Measurements from ENCODE around the gene FLT4. TPM values are rescaled to one million over a fixed set of nuclear protein-coding genes. Genes with fewer than 3 reads are reported as not detected.

Gene FLT4
- total and polyA plus RNA-seq, 5 experiments from 2014 or later: 0.93 to 44.5 (median 2.8) TPM

DNA sequence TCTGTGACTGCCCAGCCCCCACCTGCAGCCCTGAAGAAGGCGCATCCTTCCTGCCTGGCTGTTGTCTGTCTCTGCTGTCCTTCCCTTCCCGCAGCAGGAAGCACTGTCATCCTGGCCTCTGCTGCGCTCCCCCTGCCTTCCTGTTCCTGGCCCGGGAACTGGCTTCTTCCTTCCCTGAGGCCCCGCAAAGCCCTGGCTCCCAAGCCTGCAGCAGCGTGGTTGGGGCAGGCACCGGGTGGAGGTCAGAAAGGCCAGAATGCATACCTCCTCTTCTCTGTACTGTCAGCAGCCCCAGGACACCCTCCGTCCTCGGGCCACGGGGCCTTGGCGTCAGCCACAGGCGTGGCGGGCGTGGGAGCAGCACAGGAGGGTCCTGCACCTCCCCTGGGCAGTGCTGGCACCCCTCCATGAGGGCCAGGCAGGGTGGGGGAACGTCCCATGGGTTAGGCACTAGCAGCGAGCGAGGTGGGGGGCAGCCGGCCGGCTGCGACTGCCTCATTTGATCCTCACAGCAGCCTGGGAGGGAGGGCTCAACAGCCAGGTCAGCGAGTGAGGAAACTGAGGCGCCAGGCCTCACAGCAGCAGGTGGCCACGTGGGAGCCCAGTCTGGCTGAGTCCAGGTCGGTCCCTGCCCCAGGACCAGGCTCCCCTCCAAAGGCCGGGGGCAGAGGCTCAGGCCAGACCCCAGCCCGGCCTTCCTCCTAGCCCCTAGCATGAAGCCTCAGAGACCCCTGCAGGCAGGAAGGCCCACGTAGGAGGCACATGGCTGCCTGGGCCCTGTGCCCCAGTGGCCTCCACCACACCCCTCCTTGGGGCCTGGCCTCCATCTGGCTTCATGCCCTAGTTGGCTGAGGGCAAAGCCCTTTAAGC is 9.4 kb downstream of the FLT4 start:
- Mint-ChIP-seq H3K9me3 (no peaks in the 10 kb centered on the region), H3K4me3 (no peak overlapping the region), H3K4me1 (peaks cover 0 to 13% (median 10%) of the 10 kb centered on the region in 4 donors), H3K27ac (peak overlapping the region in 1 of 10 donors; percentile 21), H3K27me3 (peaks cover 0 to 1% (median 0%) of the 10 kb centered on the region in 5 donors), H3K36me3 (peaks cover 0 to 2% (median 0%) of the 10 kb centered on the region in 3 donors)
- peak in 2 of 10 donors; percentile 10 to 31 for DNase-seq
- POLR2A ChIA-PET: interaction anchor here (0.6 kb wide), 1 partner anchor 622 kb away, joined by 6 read pairs; no protein-coding TSS in a partner anchor
- no peak for ATAC-seq

- no peak for DNase-seq
- POLR2A ChIA-PET: no interaction called here
- Mint-ChIP-seq H3K36me3 (peaks cover 0 to 2% (median 0%) of the 10 kb centered on the region in 3 donors), H3K4me1 (peaks cover 0 to 13% (median 10%) of the 10 kb centered on the region in 4 donors), H3K4me3 (peak overlapping the region in 1 of 10 donors; percentile 64), H3K27me3 (peaks cover 0 to 1% (median 0%) of the 10 kb centered on the region in 5 donors), H3K9me3 (no peaks in the 10 kb centered on the region), H3K27ac (peak overlapping the region in 2 of 10 donors; percentile 21 to 54)
- no peak for ATAC-seq
These were observed 10.1 kb downstream of the FLT4 start for GRCh38 chr5:180639287-180639686.

DNA sequence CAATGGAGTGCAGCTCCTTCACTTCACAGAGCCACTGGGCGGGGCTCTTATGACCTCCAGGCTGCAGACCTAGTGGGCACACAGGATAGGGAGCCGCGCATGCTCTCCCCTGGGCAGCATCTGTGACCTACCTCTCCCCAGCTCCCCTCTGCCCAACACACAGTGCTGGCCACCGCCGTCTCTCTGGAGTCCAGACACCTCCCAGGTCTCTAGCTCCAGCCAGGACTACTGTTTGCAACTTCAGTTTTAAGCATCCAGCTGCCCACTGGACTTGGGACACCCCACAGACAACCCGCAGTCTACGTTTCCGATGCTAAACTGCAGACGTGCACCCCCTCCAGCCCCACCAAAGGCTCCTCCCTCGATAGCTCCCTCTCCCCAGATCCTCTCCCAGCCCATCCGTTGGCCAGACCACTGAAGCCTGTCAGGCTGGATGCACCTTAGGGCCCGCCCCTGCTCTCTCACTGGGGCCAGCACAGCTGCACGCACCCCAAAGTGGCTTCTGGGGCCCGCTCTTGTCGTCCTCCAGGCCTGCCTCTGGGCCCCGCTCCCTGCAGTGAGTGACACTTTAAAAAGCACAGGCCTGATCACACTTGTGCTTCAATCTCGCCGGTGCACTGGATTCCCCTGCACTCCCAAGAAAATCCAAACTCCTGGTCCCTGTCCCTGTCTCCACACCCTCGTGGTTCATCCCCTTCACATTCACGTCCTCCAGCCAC is 11.3 kb downstream of the FLT4 start:
- DNase-seq (peak in 1 of 10 donors; percentile 22), ATAC-seq (no peak)
- Mint-ChIP-seq H3K4me3 (no peak overlapping the region), H3K27ac (peak overlapping the region in 3 of 10 donors; percentile 37 to 84 (median 44)), H3K9me3 (no peaks in the 10 kb centered on the region), H3K36me3 (peaks cover 0 to 2% (median 0%) of the 10 kb centered on the region in 3 donors), H3K4me1 (peaks cover 0 to 18% (median 11%) of the 10 kb centered on the region in 4 donors), H3K27me3 (no peaks in the 10 kb centered on the region)
- POLR2A ChIA-PET: no interaction called here

- H3K27ac Mint-ChIP-seq: peak overlapping the region in 1 of 10 donors; percentile 84
- H3K4me3 Mint-ChIP-seq: no peak overlapping the region
- POLR2A ChIA-PET: interaction anchor here (0.7 kb wide), 1 partner anchor 11 kb away, joined by 6 read pairs; no protein-coding TSS in a partner anchor
- H3K36me3 Mint-ChIP-seq: peaks cover 0 to 2% (median 0%) of the 10 kb centered on the region in 3 donors
- peaks cover 0 to 18% (median 11%) of the 10 kb centered on the region in 4 donors for H3K4me1 Mint-ChIP-seq
- ATAC-seq (no peak), DNase-seq (peak in 1 of 10 donors; percentile 54)
- H3K27me3 Mint-ChIP-seq: no peaks in the 10 kb centered on the region
- no peaks in the 10 kb centered on the region for H3K9me3 Mint-ChIP-seq
These were observed 12.9 kb downstream of the FLT4 start for GRCh38 chr5:180636403-180637075.

DNA sequence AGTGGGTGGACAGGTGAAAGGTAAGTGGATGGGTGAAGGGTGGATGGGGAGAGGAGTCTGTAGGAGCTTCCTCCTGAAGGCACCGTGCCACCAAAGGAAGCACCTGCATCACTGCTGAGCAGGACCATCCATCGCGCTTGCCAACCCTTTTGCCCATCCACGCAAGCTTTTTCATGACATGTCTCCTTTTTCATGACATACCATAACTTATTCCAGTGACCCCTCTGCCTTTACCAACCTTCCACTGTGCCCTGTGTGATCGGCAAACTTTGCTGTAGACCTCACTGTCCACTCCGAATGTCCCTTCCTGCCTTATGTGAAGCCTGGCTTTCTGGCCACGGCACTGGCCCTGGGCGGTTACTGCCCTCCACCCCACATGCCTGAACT is 13.4 kb downstream of the FLT4 start:
- POLR2A ChIA-PET: no interaction called here
- ATAC-seq: no peak
- Mint-ChIP-seq H3K9me3 (no peaks in the 10 kb centered on the region), H3K4me1 (peaks cover 0 to 18% (median 11%) of the 10 kb centered on the region in 4 donors), H3K27me3 (no peaks in the 10 kb centered on the region), H3K36me3 (peaks cover 0 to 2% (median 0%) of the 10 kb centered on the region in 3 donors), H3K27ac (no peak overlapping the region), H3K4me3 (no peak overlapping the region)
- peak in 1 of 10 donors; percentile 13 for DNase-seq

GRCh38 chr5:180633283-180634177 is 15.9 kb downstream of the FLT4 start:
- no peak overlapping the region for H3K4me3 Mint-ChIP-seq
- H3K9me3 Mint-ChIP-seq: no peaks in the 10 kb centered on the region
- H3K4me1 Mint-ChIP-seq: peaks cover 0 to 12% (median 8%) of the 10 kb centered on the region in 4 donors
- H3K27me3 Mint-ChIP-seq: no peaks in the 10 kb centered on the region
- POLR2A ChIA-PET: interaction anchor here (1.3 kb wide), 1 partner anchor 14 kb away, joined by 4 read pairs; no protein-coding TSS in a partner anchor
- ATAC-seq: no peak
- peak in 1 of 10 donors; percentile 44 for DNase-seq
- H3K27ac Mint-ChIP-seq: no peak overlapping the region
- H3K36me3 Mint-ChIP-seq: peaks cover 0 to 2% (median 0%) of the 10 kb centered on the region in 3 donors

GRCh38 chr5:180632768-180633167 is 16.6 kb downstream of the FLT4 start:
- DNase-seq: peak in 1 of 10 donors; percentile 48
- POLR2A ChIA-PET: interaction anchor here (1.3 kb wide), 1 partner anchor 15 kb away, joined by 4 read pairs; no protein-coding TSS in a partner anchor
- H3K4me1 Mint-ChIP-seq: peaks cover 0 to 12% (median 7%) of the 10 kb centered on the region in 4 donors
- no peak for ATAC-seq
- no peaks in the 10 kb centered on the region for H3K36me3 Mint-ChIP-seq
- H3K27ac Mint-ChIP-seq: no peak overlapping the region
- H3K27me3 Mint-ChIP-seq: no peaks in the 10 kb centered on the region
- no peaks in the 10 kb centered on the region for H3K9me3 Mint-ChIP-seq
- no peak overlapping the region for H3K4me3 Mint-ChIP-seq

- ATAC-seq (no peak), DNase-seq (peak in 1 of 10 donors; percentile 55)
- Mint-ChIP-seq H3K4me1 (peaks cover 0 to 7% (median 5%) of the 10 kb centered on the region in 4 donors), H3K4me3 (no peak overlapping the region), H3K36me3 (no peaks in the 10 kb centered on the region), H3K27me3 (no peaks in the 10 kb centered on the region), H3K27ac (no peak overlapping the region), H3K9me3 (no peaks in the 10 kb centered on the region)
- POLR2A ChIA-PET: interaction anchor here (1.5 kb wide), 1 partner anchor 17 kb away, joined by 3 read pairs; no protein-coding TSS in a partner anchor
These were observed 17.6 kb downstream of the FLT4 start for GRCh38 chr5:180631549-180632383.

DNA sequence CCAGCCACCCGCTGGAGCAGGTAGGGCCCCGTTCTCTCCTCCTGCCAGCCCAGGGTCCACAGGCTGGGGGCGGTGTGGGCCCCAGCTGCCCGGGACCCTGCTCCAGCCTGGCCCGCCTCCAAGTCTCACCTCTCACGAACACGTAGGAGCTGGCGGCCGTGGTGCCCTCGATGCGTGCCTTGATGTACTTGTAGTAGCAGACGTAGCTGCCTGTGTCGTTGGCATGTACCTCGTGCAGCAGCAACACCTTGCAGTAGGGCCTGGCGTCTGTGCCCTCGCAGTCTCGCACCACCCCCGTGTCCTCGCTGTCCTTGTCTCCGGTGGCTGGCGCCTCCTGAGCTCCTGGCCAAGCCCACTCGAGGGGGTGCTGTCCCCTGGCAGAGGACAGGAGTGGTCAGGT is 19.0 kb downstream of the FLT4 start:
- Mint-ChIP-seq H3K9me3 (no peaks in the 10 kb centered on the region), H3K36me3 (no peaks in the 10 kb centered on the region), H3K4me1 (peaks cover 1 to 7% (median 6%) of the 10 kb centered on the region in 4 donors), H3K4me3 (no peak overlapping the region), H3K27ac (no peak overlapping the region), H3K27me3 (no peaks in the 10 kb centered on the region)
- DNase-seq (peak in 1 of 10 donors; percentile 8), ATAC-seq (no peak)
- POLR2A ChIA-PET: interaction anchor here (1.5 kb wide), 1 partner anchor 18 kb away, joined by 3 read pairs; no protein-coding TSS in a partner anchor

GRCh38 chr5:180629831-180630382 is 19.5 kb downstream of the FLT4 start:
- Mint-ChIP-seq H3K9me3 (no peaks in the 10 kb centered on the region), H3K27me3 (no peaks in the 10 kb centered on the region), H3K36me3 (no peaks in the 10 kb centered on the region), H3K4me3 (no peak overlapping the region), H3K27ac (no peak overlapping the region), H3K4me1 (peaks cover 5 to 12% (median 9%) of the 10 kb centered on the region in 4 donors)
- ATAC-seq: no peak
- peak in 1 of 10 donors; percentile 38 for DNase-seq
- POLR2A ChIA-PET: interaction anchor here (1.5 kb wide), 1 partner anchor 19 kb away, joined by 3 read pairs; no protein-coding TSS in a partner anchor
